Medulla oblongata (tissue), 1 donor: ENCODE data around the gene CZIB.
A peak's percentile ranks its signal among the peaks of the same experiment; 100 is the strongest.

Experiments used
- DNase-seq: peaks from one replicate; pipeline ENCODE4 v3.0.0-alpha.2; 2015; ENCODE audit errors: extremely low spot score

The CZIB gene

GRCh38 chr1:53220171-53220961, at the start of gene CZIB:
Gene CZIB, minus strand, starts transcription at chr1:53220634. Its CDS starts 59 bp downstream, at chr1:53220575.
- DNase-seq = peak; percentile 89

DNA sequence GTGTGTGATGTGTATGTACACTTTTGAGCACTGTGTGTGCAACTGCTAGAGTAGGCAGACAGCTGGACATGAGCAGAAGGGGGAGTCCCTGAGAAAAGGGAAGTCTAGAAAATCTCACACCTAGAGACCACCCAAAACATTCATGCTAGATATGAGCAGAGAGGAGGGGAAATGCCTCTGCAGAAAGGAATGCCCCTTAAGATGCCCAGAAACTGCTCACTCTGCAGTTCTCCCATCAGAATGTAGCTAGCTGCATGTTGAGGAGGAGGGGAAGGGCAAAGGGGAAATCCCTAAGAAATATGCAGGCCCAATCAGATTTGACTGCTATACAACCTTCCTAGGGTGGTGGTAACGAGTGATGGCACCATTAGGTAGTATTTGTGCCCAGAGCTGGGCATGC, 49.7 kb upstream of the CZIB start:
- no peak for DNase-seq

GRCh38 chr1:53267761-53268160, 47.3 kb upstream of the CZIB start:
- DNase-seq = no peak

- DNase-seq = no peak
These were observed 45.6 kb upstream of the CZIB start for GRCh38 chr1:53266038-53266437.

- DNase-seq = no peak
These were observed 45.1 kb upstream of the CZIB start for GRCh38 chr1:53265581-53265980.

DNA sequence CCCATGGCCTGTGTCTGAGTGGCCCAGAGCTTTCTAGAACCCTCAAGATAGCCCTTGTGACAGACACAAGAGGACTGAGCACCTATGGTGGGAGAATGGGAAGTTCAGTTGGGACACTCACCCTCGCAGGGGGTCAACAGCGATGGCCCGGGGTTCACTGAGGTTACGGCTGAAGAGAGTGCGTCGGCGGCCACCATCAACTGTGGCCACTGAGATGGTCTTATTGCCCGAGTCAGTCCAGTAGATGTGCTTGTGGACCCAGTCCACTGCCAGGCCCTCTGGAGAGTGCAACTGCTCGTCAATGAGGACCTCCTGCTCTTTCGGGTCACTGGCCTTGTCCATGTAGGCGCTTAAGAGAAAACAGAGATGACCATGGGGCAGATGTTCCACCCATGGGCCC, 43.6 kb upstream of the CZIB start:
- DNase-seq = no peak

- no peak for DNase-seq
These were observed 41.6 kb upstream of the CZIB start for GRCh38 chr1:53262000-53262399.

GRCh38 chr1:53260631-53261247, 40.3 kb upstream of the CZIB start:
- DNase-seq = no peak

- no peak for DNase-seq
These were observed 39.5 kb upstream of the CZIB start for GRCh38 chr1:53259932-53260331.

- no peak for DNase-seq
These were observed 37.8 kb upstream of the CZIB start for GRCh38 chr1:53258216-53258615.

DNA sequence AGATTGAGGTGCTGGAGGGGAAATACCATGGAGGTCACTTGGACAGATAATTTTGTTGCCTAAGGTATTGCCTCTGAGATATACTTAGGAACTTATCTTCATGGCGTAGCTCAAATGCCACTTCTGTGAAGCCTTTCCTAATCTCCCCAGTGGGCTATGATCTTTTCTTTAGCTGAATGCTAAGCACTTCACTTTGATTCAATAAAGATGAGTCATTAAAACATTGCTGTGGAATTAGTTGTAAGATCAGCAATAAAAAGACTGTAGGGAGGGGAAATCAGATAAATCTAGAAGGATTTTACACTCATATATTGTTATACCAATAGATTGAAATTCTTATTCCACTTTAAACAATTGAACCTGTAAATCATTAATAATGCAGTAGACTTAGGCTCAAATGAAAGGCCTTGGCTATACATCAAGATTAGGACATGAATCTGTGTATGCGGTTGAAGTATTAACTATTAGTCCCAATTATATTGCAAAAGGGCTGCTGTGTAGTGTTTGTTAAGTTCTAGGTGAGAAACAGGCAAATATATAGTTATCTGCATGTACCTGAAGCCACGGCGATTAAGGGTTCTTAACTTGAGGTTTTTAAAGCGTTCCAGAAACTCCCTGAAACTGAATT, 37.1 kb upstream of the CZIB start:
- DNase-seq = no peak

DNA sequence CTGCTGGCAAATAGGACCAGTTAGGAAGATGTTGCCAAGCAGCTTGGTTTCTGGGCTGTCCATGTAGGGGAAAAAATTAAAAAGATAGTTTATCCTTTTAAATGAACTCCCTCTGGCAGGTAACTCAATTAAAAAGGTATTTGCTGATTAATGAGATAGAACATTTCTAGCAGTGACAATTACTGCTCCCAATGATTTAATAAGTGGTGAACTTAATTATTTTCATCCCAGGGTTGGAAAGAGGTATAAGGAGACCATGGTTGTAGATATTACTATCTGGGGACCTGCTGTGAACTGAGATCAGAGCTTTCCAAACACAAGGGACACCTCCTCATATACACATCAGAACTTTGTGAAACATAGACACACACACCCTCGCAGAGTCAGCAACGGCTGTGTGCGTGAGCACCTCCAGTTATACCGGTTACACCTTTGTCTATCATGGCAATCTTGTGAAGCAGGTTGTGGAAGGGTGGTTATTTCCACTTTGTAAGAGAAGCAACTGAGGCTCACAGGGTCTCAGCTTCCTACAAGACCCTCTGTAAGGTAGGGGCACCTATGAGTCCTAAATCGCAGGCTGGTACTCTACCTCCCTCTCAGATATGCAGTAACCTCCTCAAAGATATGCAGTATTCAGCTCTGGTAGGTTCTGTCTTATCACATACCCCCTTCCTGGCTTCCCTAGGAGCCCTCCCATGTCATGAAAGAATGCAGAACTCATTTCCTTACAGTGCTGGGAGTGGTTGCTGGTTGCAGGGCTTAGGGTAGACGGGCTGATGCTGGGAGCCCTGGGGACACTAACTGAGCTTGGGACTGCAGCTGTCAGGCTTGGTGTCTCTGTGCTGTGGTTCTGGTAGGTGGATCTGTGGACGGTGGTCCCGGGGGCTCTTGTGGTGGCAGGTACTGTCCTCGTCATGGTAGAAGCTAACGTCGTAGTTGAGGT, 36.3 kb upstream of the CZIB start:
- no peak for DNase-seq

GRCh38 chr1:53255031-53255430, 34.6 kb upstream of the CZIB start:
- no peak for DNase-seq

GRCh38 chr1:53254011-53254640, 33.7 kb upstream of the CZIB start:
- no peak for DNase-seq

DNA sequence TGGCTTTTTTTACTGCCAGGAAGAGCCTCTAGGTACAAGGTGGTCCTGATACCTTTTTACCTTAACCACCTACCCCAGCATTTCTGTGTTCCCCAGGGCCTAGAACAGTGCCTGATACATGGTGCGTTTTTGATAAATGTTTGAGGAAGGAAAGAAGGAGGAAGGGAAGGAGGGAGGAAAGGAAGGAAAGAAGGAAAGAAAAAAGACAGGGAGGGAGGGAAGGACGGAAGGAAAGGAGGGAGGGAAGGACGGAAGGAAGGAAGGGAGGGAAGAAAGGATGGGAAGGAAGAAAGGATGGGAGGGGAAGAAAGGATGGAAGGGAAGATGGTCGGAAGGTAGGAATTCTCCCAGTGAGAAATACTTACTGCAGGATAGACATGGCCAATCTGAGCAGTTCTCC, 29.9 kb upstream of the CZIB start:
- DNase-seq = no peak

GRCh38 chr1:53249706-53250105, 29.3 kb upstream of the CZIB start:
- DNase-seq = no peak

- no peak for DNase-seq
These were observed 26.1 kb upstream of the CZIB start for GRCh38 chr1:53246261-53247134.

GRCh38 chr1:53244141-53244540, 23.7 kb upstream of the CZIB start:
- DNase-seq = no peak

DNA sequence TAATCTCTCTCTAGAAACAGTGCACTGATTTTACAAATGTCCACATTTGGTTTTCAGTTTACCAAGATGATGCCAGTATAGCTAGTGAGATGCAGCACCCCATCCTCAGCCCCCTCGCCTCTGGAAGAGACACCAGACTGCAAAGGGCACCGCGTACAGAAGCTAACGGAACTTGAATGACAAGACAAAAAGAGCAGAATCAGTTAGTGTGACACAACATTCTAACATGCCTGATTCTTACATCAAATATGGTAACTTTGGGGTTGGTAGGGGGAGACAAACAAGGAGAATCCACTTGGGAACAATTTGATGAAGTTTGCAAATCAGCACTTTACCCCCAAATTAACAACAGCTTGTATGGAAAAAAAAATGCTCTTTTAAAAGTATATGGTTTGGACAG, 21.9 kb upstream of the CZIB start:
- DNase-seq = no peak

- DNase-seq = no peak
These were observed 21.4 kb upstream of the CZIB start for GRCh38 chr1:53241828-53242227.
